ENCODE data around the gene TMCC3. TPM values are rescaled to one million over a fixed set of nuclear protein-coding genes. Genes with fewer than 3 reads are reported as not detected.

Gene TMCC3
- polyA plus RNA-seq, 1 donor (not counting 4 experiments of a cell fraction or from before 2014, with no cell fraction given), result 18.9 TPM

GRCh38 chr12:94628369-94628768 lies 22.0 kb downstream of the TMCC3 start:
- no peak overlapping the region for H2AFZ ChIP-seq (ENCODE audit: control insufficient read depth, low read length)
- DNase-seq (ENCODE audit: low read depth, low spot score) (no peak), FAIRE-seq (no peak)
- no peak overlapping the region for H3K27ac ChIP-seq (ENCODE audit: control insufficient read depth, insufficient read depth, low read length)
- H3K27me3 ChIP-seq (ENCODE audit: control insufficient read depth, extremely low read depth, insufficient read depth, low read length), result no peaks in the 10 kb centered on the region
- dilution Hi-C loops (cut with MboI; ENCODE audit: extremely low pct_ligation_motif_present, low sequenced_read_pairs), result no loop called here
- H3K4me3 ChIP-seq (ENCODE audit: control insufficient read depth in 2 of 3, extremely low read depth in 1 of 3, insufficient read depth in 2 of 3, low read depth in 1 of 3, low read length in 3 of 3), result no peak overlapping the region
- H3K9ac ChIP-seq (ENCODE audit: control insufficient read depth, extremely low read depth, insufficient read depth, low read length), result no peak overlapping the region
- H3K36me3 ChIP-seq (ENCODE audit: control insufficient read depth in 2 of 2, extremely low read depth in 1 of 2, insufficient read depth in 2 of 2, low read length in 2 of 2), result no peaks in the 10 kb centered on the region
- H3K9me1 ChIP-seq (ENCODE audit: control insufficient read depth, extremely low read depth, insufficient read depth, low read length), result no peaks in the 10 kb centered on the region
- H3K9me3 ChIP-seq (ENCODE audit: control insufficient read depth, low read depth, low read length), result no peaks in the 10 kb centered on the region
- peaks cover 52% of the 10 kb centered on the region for H3K79me2 ChIP-seq (ENCODE audit: control insufficient read depth, insufficient read depth, low read length)
- H3K4me2 ChIP-seq (ENCODE audit: control insufficient read depth, extremely low read depth, insufficient read depth, low read depth, low read length), result no peak overlapping the region
- no peaks in the 10 kb centered on the region for H4K20me1 ChIP-seq (ENCODE audit: control insufficient read depth, extremely low read depth, insufficient read depth, low read length)
- peaks cover 4% of the 10 kb centered on the region for H3K4me1 ChIP-seq (ENCODE audit: control insufficient read depth, extremely low read depth, insufficient read depth, low read length)
- TF ChIP-seq CTCF (optimal IDR thresholded peaks at IDR 0.05 in 1 of 3, IDR thresholded peaks at IDR 0.05 in 1 of 3, conservative IDR thresholded peaks at IDR 0.05 in 1 of 3; ENCODE audit: extremely low read depth in 1 of 3, insufficient read depth in 2 of 3, low read length in 3 of 3), result no peak
- TF ChIP-seq EZH2 (IDR thresholded peaks at IDR 0.05; ENCODE audit: low read length), result no peak

GRCh38 chr12:94625531-94625930 lies 24.8 kb downstream of the TMCC3 start:
- no peaks in the 10 kb centered on the region for H3K27me3 ChIP-seq (ENCODE audit: control insufficient read depth, extremely low read depth, insufficient read depth, low read length)
- no peak for FAIRE-seq
- no peak for DNase-seq (ENCODE audit: low read depth, low spot score)

More at GRCh38 chr12:94625531-94625930, 24.8 kb downstream of the TMCC3 start:
- Histone ChIP-seq H3K36me3 (ENCODE audit: control insufficient read depth in 2 of 2, extremely low read depth in 1 of 2, insufficient read depth in 2 of 2, low read length in 2 of 2) (no peaks in the 10 kb centered on the region), H3K9me1 (ENCODE audit: control insufficient read depth, extremely low read depth, insufficient read depth, low read length) (no peaks in the 10 kb centered on the region), H3K4me3 (ENCODE audit: control insufficient read depth in 2 of 3, extremely low read depth in 1 of 3, insufficient read depth in 2 of 3, low read depth in 1 of 3, low read length in 3 of 3) (no peak overlapping the region), H2AFZ (ENCODE audit: control insufficient read depth, low read length) (no peak overlapping the region), H3K79me2 (ENCODE audit: control insufficient read depth, insufficient read depth, low read length) (peaks cover 50% of the 10 kb centered on the region), H3K9me3 (ENCODE audit: control insufficient read depth, low read depth, low read length) (no peaks in the 10 kb centered on the region), H4K20me1 (ENCODE audit: control insufficient read depth, extremely low read depth, insufficient read depth, low read length) (no peaks in the 10 kb centered on the region), H3K27ac (ENCODE audit: control insufficient read depth, insufficient read depth, low read length) (no peak overlapping the region), H3K4me2 (ENCODE audit: control insufficient read depth, extremely low read depth, insufficient read depth, low read depth, low read length) (no peak overlapping the region), H3K4me1 (ENCODE audit: control insufficient read depth, extremely low read depth, insufficient read depth, low read length) (peaks cover 26% of the 10 kb centered on the region), H3K9ac (ENCODE audit: control insufficient read depth, extremely low read depth, insufficient read depth, low read length) (no peak overlapping the region)
- dilution Hi-C loops (cut with MboI; ENCODE audit: extremely low pct_ligation_motif_present, low sequenced_read_pairs), result no loop called here
- no peak for TF ChIP-seq CTCF (optimal IDR thresholded peaks at IDR 0.05 in 1 of 3, IDR thresholded peaks at IDR 0.05 in 1 of 3, conservative IDR thresholded peaks at IDR 0.05 in 1 of 3; ENCODE audit: extremely low read depth in 1 of 3, insufficient read depth in 2 of 3, low read length in 3 of 3)
- TF ChIP-seq EZH2 (IDR thresholded peaks at IDR 0.05; ENCODE audit: low read length), result no peak

Measured in keratinocyte (primary cell).